H1 (cell line): ENCODE results near the gene RGS9. TPM values are rescaled to one million over a fixed set of nuclear protein-coding genes. Genes with fewer than 3 reads are reported as not detected.

Experiments
- CTCF ChIA-PET: fragments of 300-600 bp; sonication (Branson Sonifier 250); formaldehyde crosslinking; loops from one replicate; lab custom pipeline; 2021; ENCODE audit not compliant: partially characterized antibody; lab: Charles Lee
- POLR2A ChIA-PET: fragments of 300-600 bp; sonication (Branson Sonifier 250); formaldehyde crosslinking; loops from one replicate; lab custom pipeline; 2021; ENCODE audit warnings: inconsistent platforms; ENCODE audit not compliant: partially characterized antibody; lab: Charles Lee
- DNase-seq, 2 experiments: peaks; one replicate each; pipeline versions ENCODE4 v3.0.0 to v3.0.0-alpha.2; 2010 to 2022; ENCODE audit warnings: low spot score in 2 of 2, low read depth in 1 of 2, mixed read lengths in 1 of 2
- FAIRE-seq: peaks from 2 replicates; lab custom pipeline; 2011; peaks lifted over from hg19 to GRCh38; lab: Jason Lieb, UNC
- H2AFZ ChIP-seq: 2 replicates; pipeline ENCODE4 v1.8.1; 2012; ENCODE audit warnings: low read length, inconsistent platforms
- H2AK5ac ChIP-seq: 2 replicates; pipeline ENCODE4 v1.6.1; 2013; ENCODE audit warnings: low read depth, low read length
- H2BK120ac ChIP-seq: replicated peaks from 2 replicates; pipeline ENCODE3; 2013; ENCODE audit warnings: low read depth, low read length, inconsistent platforms
- H2BK12ac ChIP-seq: 2 replicates; pipeline ENCODE4 v1.6.1; 2013; ENCODE audit warnings: low read depth, low read length
- H2BK15ac ChIP-seq: 2 replicates; pipeline ENCODE4 v1.6.1; 2013; ENCODE audit warnings: low read length
- H2BK20ac ChIP-seq: 2 replicates; pipeline ENCODE4 v1.6.1; 2013; ENCODE audit warnings: low read length
- H2BK5ac ChIP-seq: 2 replicates; pipeline ENCODE4 v1.6.1; 2013; ENCODE audit warnings: low read depth, low read length
- H3K14ac ChIP-seq: 2 replicates; pipeline ENCODE4 v1.6.1; 2013; ENCODE audit warnings: inconsistent platforms; ENCODE audit not compliant: insufficient read length
- H3K18ac ChIP-seq: 2 replicates; pipeline ENCODE4 v1.6.1; 2013; ENCODE audit warnings: low read length; ENCODE audit errors: extremely low read depth
- H3K23ac ChIP-seq: 2 replicates; pipeline ENCODE4 v1.6.1; 2013; ENCODE audit warnings: inconsistent platforms; ENCODE audit not compliant: insufficient read length
- H3K23me2 ChIP-seq: 2 replicates; pipeline ENCODE4 v1.6.1; 2013; ENCODE audit warnings: low read depth, low read length
- H3K27ac ChIP-seq: 2 replicates; pipeline ENCODE4 v1.6.1; 2011; ENCODE audit warnings: low read depth, low read length, inconsistent platforms
- H3K27me3 ChIP-seq, 4 experiments: replicated peaks in 1 of 4; 1 replicate in 1 of 4; 2 replicates in 3 of 4; pipeline versions ENCODE4 v1.6.1 to v1.8.1; 2011 to 2013; ENCODE audit warnings: low read length in 3 of 4, mild to moderate bottlenecking in 3 of 4, inconsistent platforms in 2 of 4, mixed read lengths in 2 of 4, moderate library complexity in 1 of 4; ENCODE audit not compliant: control insufficient read depth in 3 of 4, insufficient read depth in 3 of 4; ENCODE audit errors: extremely low read depth in 1 of 4
- H3K36me3 ChIP-seq, 4 experiments: 2 replicates each; pipeline versions ENCODE4 v1.6.1 to v1.8.1; 2011 to 2013; ENCODE audit warnings: mild to moderate bottlenecking in 4 of 4, low read length in 3 of 4, moderate library complexity in 2 of 4, control low read depth in 1 of 4, inconsistent platforms in 1 of 4; ENCODE audit not compliant: insufficient read depth in 4 of 4, control insufficient read depth in 2 of 4
- H3K4ac ChIP-seq: replicated peaks from 2 replicates; pipeline ENCODE3; 2013; ENCODE audit warnings: low read length, low read depth, mixed read lengths, inconsistent platforms; ENCODE audit not compliant: insufficient read length
- H3K4me1 ChIP-seq, 4 experiments: replicated peaks in 1 of 4; 1 replicate in 1 of 4; 2 replicates in 3 of 4; pipeline versions ENCODE4 v1.6.1 to v1.8.1; 2011 to 2013; ENCODE audit warnings: low read length in 3 of 4, inconsistent platforms in 2 of 4, mixed read lengths in 1 of 4; ENCODE audit not compliant: insufficient read depth in 4 of 4, control insufficient read depth in 3 of 4
- H3K4me2 ChIP-seq, 2 experiments: 2 replicates each; pipeline versions ENCODE4 v1.6.1 to v1.8.1; 2011 to 2013; ENCODE audit warnings: low read depth in 2 of 2, low read length in 2 of 2, control low read depth in 1 of 2, inconsistent platforms in 1 of 2, mild to moderate bottlenecking in 1 of 2; ENCODE audit not compliant: insufficient read depth in 1 of 2
- H3K4me3 ChIP-seq, 4 experiments: fragments of 200-600, 300-600 bp in 1 of 4; sonication (generic), shearing (Covaris generic), sonication (Bioruptor Twin) in 1 of 4; 2 replicates each; pipeline versions ENCODE4 v1.5.1 to v1.8.1; 2011 to 2016; ENCODE audit warnings: low read length in 4 of 4, low read depth in 3 of 4, control low read depth in 2 of 4, inconsistent platforms in 2 of 4, mild to moderate bottlenecking in 2 of 4, mixed read lengths in 1 of 4, moderate library complexity in 1 of 4; ENCODE audit not compliant: insufficient read depth in 2 of 4; ENCODE audit errors: extremely low read depth in 1 of 4
- H3K56ac ChIP-seq: replicated peaks from 2 replicates; pipeline ENCODE3; 2013; ENCODE audit warnings: low read depth, mild to moderate bottlenecking, mixed read lengths, low read length, inconsistent platforms; ENCODE audit not compliant: insufficient read length
- H3K79me1 ChIP-seq: 2 replicates; pipeline ENCODE4 v1.6.1; 2013; ENCODE audit warnings: low read depth, low read length, control low read depth
- H3K79me2 ChIP-seq, 2 experiments: 2 replicates each; pipeline versions ENCODE4 v1.6.1 to v1.8.1; 2012 to 2013; ENCODE audit warnings: low read length in 2 of 2, mild to moderate bottlenecking in 2 of 2, inconsistent platforms in 1 of 2; ENCODE audit not compliant: insufficient read depth in 2 of 2, control insufficient read depth in 1 of 2
- H3K9ac ChIP-seq, 4 experiments: replicated peaks in 1 of 4; 1 replicate in 1 of 4; 2 replicates in 3 of 4; pipeline versions ENCODE4 v1.6.1 to v1.8.1; 2011 to 2013; ENCODE audit warnings: low read depth in 3 of 4, low read length in 3 of 4, control low read depth in 2 of 4, mild to moderate bottlenecking in 2 of 4, moderate library complexity in 2 of 4, inconsistent platforms in 1 of 4; ENCODE audit errors: extremely low read depth in 1 of 4
- H3K9me3 ChIP-seq, 2 experiments: 2 replicates each; pipeline versions ENCODE4 v1.6.1 to v1.8.1; 2012 to 2013; ENCODE audit warnings: mild to moderate bottlenecking in 2 of 2, moderate library complexity in 2 of 2, control low read depth in 1 of 2, inconsistent platforms in 1 of 2, low read depth in 1 of 2, low read length in 1 of 2, mixed read lengths in 1 of 2; ENCODE audit not compliant: insufficient read depth in 2 of 2
- H4K20me1 ChIP-seq, 2 experiments: replicated peaks in 1 of 2; 2 replicates each; pipeline versions ENCODE3 to v1.8.1; 2011 to 2013; ENCODE audit warnings: inconsistent platforms in 2 of 2, low read length in 2 of 2, mild to moderate bottlenecking in 1 of 2; ENCODE audit not compliant: insufficient read depth in 2 of 2, control insufficient read depth in 1 of 2
- H4K5ac ChIP-seq: 2 replicates; pipeline ENCODE4 v1.6.1; 2013; ENCODE audit warnings: low read length, low read depth, mixed read lengths, inconsistent platforms; ENCODE audit not compliant: insufficient read length
- H4K8ac ChIP-seq: 2 replicates; pipeline ENCODE4 v1.8.0; 2013; ENCODE audit warnings: mild to moderate bottlenecking, moderate library complexity, low read length, inconsistent platforms; ENCODE audit not compliant: insufficient read depth; ENCODE audit errors: extremely low read depth
- H4K91ac ChIP-seq: replicated peaks from 2 replicates; pipeline ENCODE3; 2013; ENCODE audit warnings: low read length, mixed read lengths, inconsistent platforms; ENCODE audit not compliant: insufficient read length
- CHD2 ChIP-seq: IDR thresholded peaks from 2 replicates; pipeline ENCODE4 v1.6.1; 2012; ENCODE audit warnings: low read length, improper control_type of control experiment
- EGR1 ChIP-seq: IDR thresholded peaks from 2 replicates; pipeline ENCODE4 v1.6.1; 2011; ENCODE audit warnings: low read depth, low read length, borderline replicate concordance
- GABPA ChIP-seq: IDR thresholded peaks from 2 replicates; pipeline ENCODE4 v1.6.1; 2011; ENCODE audit warnings: mild to moderate bottlenecking, low read length, moderate library complexity, borderline replicate concordance; ENCODE audit not compliant: insufficient read depth
- KDM5A ChIP-seq: fragments of 200-600 bp; IDR thresholded peaks from 2 replicates; pipeline ENCODE4 v1.7.1; 2012; ENCODE audit warnings: mild to moderate bottlenecking, low read length, inconsistent platforms, mixed read lengths
- MAX ChIP-seq: IDR thresholded peaks from 2 replicates; pipeline ENCODE4 v1.6.1; 2012; ENCODE audit warnings: inconsistent platforms
- RBBP5 ChIP-seq: IDR thresholded peaks from 2 replicates; pipeline ENCODE4 v1.7.1; 2012; ENCODE audit warnings: low read depth, mild to moderate bottlenecking, inconsistent platforms, low read length, moderate library complexity, borderline replicate concordance
- SIX5 ChIP-seq: IDR thresholded peaks from 2 replicates; pipeline ENCODE4 v1.6.1; 2011; ENCODE audit warnings: mild to moderate bottlenecking, low read depth, low read length
- SP2 ChIP-seq: IDR thresholded peaks from 2 replicates; pipeline ENCODE4 v1.6.1; 2012; ENCODE audit warnings: mild to moderate bottlenecking, low read length, inconsistent platforms
- SRF ChIP-seq: IDR thresholded peaks from 2 replicates; pipeline ENCODE4 v1.6.1; 2011; ENCODE audit warnings: mild to moderate bottlenecking, low read depth, low read length, moderate library complexity
- USF2 ChIP-seq: IDR thresholded peaks from 2 replicates; pipeline ENCODE4 v1.6.1; 2011; ENCODE audit warnings: low read length, improper control_type of control experiment
- WGBS, 2 experiments: shearing (Covaris generic) in 1 of 2; methylation state at CpG; one replicate each; pipeline versions ENCODE4 v1.1.6 to v1.1.7; 2013 to 2015; ENCODE audit warnings: low lambda C conversion rate in 2 of 2, mixed read lengths in 2 of 2, inconsistent platforms in 1 of 2, low coverage in 1 of 2, missing lambda C conversion rate in 1 of 2; ENCODE audit not compliant: insufficient replicate concordance in 2 of 2, insufficient coverage in 1 of 2, insufficient read length in 1 of 2; ENCODE audit errors: extremely low coverage in 1 of 2, missing lambda C conversion rate in 1 of 2; 5-methylcytosine and 5-hydroxymethylcytosine counted together
- polyA plus RNA-seq, 7 experiments: library from polyadenylated mRNA; depleted of rRNA in 3 of 7; stranded (reverse) in 5 of 7; unstranded in 2 of 7; fragments of >200 nt in 5 of 7; fragments of 200-250 nt in 2 of 7; gene quantifications; 1 replicate in 5 of 7; 2 replicates in 1 of 7; 4 replicates in 1 of 7; pipeline versions ENCODE4 v1.2.1 to v1.2.3, GENCODE V29; 2011 to 2013; ENCODE audit warnings: missing spikeins in 2 of 7, mixed read lengths in 2 of 7
- total RNA-seq: library from RNA; stranded (reverse); fragmentation: NEBNext Ultra II Directional; extraction: Animal tissue kit (Norgen Biotek cat#: 25700); gene quantifications from 2 replicates; pipeline ENCODE4 v1.2.1, GENCODE V29; 2021

Gene RGS9
- total and polyA plus RNA-seq, 2 of the 8 experiments (the other 6 are each of a cell fraction or from before 2014, with no cell fraction given) = 8.9 to 20.5 TPM

DNA sequence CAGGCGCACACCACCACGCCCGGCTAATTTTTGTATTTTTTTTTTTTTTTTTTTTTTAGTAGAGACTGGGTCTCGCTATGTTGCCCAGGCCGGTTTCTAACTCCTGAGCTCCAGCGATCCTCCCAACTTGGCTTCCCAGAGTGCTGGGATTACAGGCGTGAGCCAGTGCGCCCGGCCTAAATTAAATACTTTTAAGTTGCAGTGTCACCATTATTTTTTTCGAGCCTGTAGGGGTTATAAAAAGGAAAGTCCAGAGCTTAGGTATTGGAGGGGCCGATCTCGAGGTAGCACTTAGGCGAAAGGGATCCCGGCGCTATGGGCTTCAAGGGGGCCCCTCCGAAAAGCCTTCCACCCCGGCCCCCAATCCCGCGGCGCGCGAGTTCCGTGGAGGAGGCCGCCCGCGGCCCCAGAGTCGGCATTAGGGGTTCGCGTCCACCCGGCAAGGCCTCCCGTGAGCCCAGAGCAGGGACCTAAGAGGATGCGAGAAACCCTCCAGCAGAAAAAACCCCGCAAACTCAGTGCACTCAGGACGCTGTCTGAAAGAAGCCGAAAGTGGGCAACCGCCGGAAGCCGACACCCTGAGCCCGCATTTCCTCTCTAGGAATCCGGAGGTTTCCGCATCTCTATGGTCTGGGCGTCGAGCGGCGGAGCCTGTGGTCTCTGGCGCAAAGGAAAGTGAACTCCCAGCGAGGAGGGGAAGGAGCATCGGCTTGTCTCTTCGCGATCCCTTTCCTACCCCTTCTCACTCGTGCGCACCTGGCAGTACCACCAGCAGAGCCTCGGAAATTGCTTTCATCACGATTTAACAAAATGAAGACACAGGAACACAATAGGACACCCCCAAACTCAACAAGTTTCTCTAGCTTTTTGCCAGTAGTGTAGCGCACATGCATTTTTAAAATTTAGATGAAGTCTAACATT is 14.1 kb upstream of the RGS9 start:
- no peak overlapping the region for H2BK15ac ChIP-seq
- H3K36me3 ChIP-seq = no peaks in the 10 kb centered on the region
- H4K5ac ChIP-seq = peak overlapping the region; percentile 38
- no peaks in the 10 kb centered on the region for H3K79me2 ChIP-seq
- FAIRE-seq (no peak), DNase-seq (peak; percentile 69 to 86)
- peak overlapping the region; percentile 29 to 68 (median 46) for H3K4me3 ChIP-seq
- ChIA-PET POLR2A (interaction anchor here (0.7 to 1.8 kb wide), 9 partner anchors 10 to 70 kb away, joined by 3 to 9 read pairs (median 3); partner anchors contain the start of gene RGS9), CTCF (interaction anchor here (0.6 to 1.7 kb wide), 4 partner anchors 12 to 66 kb away, joined by 3 to 5 read pairs (median 4); no protein-coding TSS in a partner anchor)
- no peaks in the 10 kb centered on the region for H4K20me1 ChIP-seq
- H3K9ac ChIP-seq = peak overlapping the region in 3 of 4 experiments; percentile 35 to 75 (median 44); a peak in 4 of 7 replicates
- WGBS, 2 experiments = 10% methylated on average over 34 of the region's 55 CpGs; no CpG with 5 or more reads in 1 of the 2 experiments
- no peaks in the 10 kb centered on the region; the same call in 1 of the 2 replicates for H3K23me2 ChIP-seq
- H2AK5ac ChIP-seq = no peak overlapping the region
- H3K27me3 ChIP-seq = no peaks in the 10 kb centered on the region
- no peak overlapping the region for H2BK20ac ChIP-seq
- no peaks in the 10 kb centered on the region for H3K9me3 ChIP-seq
- no peak overlapping the region for H3K27ac ChIP-seq
- peak overlapping the region; percentile 88; the same call in 1 of the 2 replicates for H2AFZ ChIP-seq
- H3K18ac ChIP-seq = no peak overlapping the region; the same call in 1 of the 2 replicates
- no peak overlapping the region for H3K14ac ChIP-seq
- H3K56ac ChIP-seq = peak overlapping the region; percentile 48
- no peaks in the 10 kb centered on the region for H3K79me1 ChIP-seq
- H4K8ac ChIP-seq = peak overlapping the region; percentile 79; the same call in 1 of the 2 replicates
- H4K91ac ChIP-seq = no peak overlapping the region
- no peaks in the 10 kb centered on the region for H3K4me1 ChIP-seq
- no peak overlapping the region for H3K23ac ChIP-seq
- H2BK5ac ChIP-seq = no peak overlapping the region
- no peak overlapping the region for H2BK12ac ChIP-seq
- no peak overlapping the region for H3K4ac ChIP-seq
- H2BK120ac ChIP-seq = no peak overlapping the region
- H3K4me2 ChIP-seq = peak overlapping the region; percentile 47 to 68
- TF ChIP-seq SP2 (peak; percentile 87), MAX (peak; percentile 45; the same call in 1 of the 2 replicates), RBBP5 (peak; percentile 75), CHD2 (no peak), GABPA (no peak), USF2 (no peak), EGR1 (peak; percentile 28; the same call in 1 of the 2 replicates), SRF (no peak), KDM5A (no peak), SIX5 (no peak)
